H1 (cell line): ENCODE measurements around the gene TEAD1. TPM values are rescaled to one million over a fixed set of nuclear protein-coding genes. Genes with fewer than 3 reads are reported as not detected.

ENCODE experiments used
- CTCF ChIA-PET: fragments of 300-600 bp; sonication (Branson Sonifier 250); formaldehyde crosslinking; loops from one replicate; lab custom pipeline; 2021; ENCODE audit not compliant: partially characterized antibody; lab: Charles Lee
- POLR2A ChIA-PET: fragments of 300-600 bp; sonication (Branson Sonifier 250); formaldehyde crosslinking; loops from one replicate; lab custom pipeline; 2021; ENCODE audit warnings: inconsistent platforms; ENCODE audit not compliant: partially characterized antibody; lab: Charles Lee
- DNase-seq, 2 experiments: peaks; one replicate each; pipeline versions ENCODE4 v3.0.0 to v3.0.0-alpha.2; 2010 to 2022; ENCODE audit warnings: low spot score in 2 of 2, low read depth in 1 of 2, mixed read lengths in 1 of 2
- FAIRE-seq: peaks from 2 replicates; lab custom pipeline; 2011; peaks lifted over from hg19 to GRCh38; lab: Jason Lieb, UNC
- H2AFZ ChIP-seq: 2 replicates; pipeline ENCODE4 v1.8.1; 2012; ENCODE audit warnings: low read length, inconsistent platforms
- H2AK5ac ChIP-seq: 2 replicates; pipeline ENCODE4 v1.6.1; 2013; ENCODE audit warnings: low read depth, low read length
- H2BK120ac ChIP-seq: replicated peaks from 2 replicates; pipeline ENCODE3; 2013; ENCODE audit warnings: low read depth, low read length, inconsistent platforms
- H2BK12ac ChIP-seq: 2 replicates; pipeline ENCODE4 v1.6.1; 2013; ENCODE audit warnings: low read depth, low read length
- H2BK15ac ChIP-seq: 2 replicates; pipeline ENCODE4 v1.6.1; 2013; ENCODE audit warnings: low read length
- H2BK20ac ChIP-seq: 2 replicates; pipeline ENCODE4 v1.6.1; 2013; ENCODE audit warnings: low read length
- H2BK5ac ChIP-seq: 2 replicates; pipeline ENCODE4 v1.6.1; 2013; ENCODE audit warnings: low read depth, low read length
- H3K14ac ChIP-seq: 2 replicates; pipeline ENCODE4 v1.6.1; 2013; ENCODE audit warnings: inconsistent platforms; ENCODE audit not compliant: insufficient read length
- H3K18ac ChIP-seq: 2 replicates; pipeline ENCODE4 v1.6.1; 2013; ENCODE audit warnings: low read length; ENCODE audit errors: extremely low read depth
- H3K23ac ChIP-seq: 2 replicates; pipeline ENCODE4 v1.6.1; 2013; ENCODE audit warnings: inconsistent platforms; ENCODE audit not compliant: insufficient read length
- H3K23me2 ChIP-seq: 2 replicates; pipeline ENCODE4 v1.6.1; 2013; ENCODE audit warnings: low read depth, low read length
- H3K27ac ChIP-seq: 2 replicates; pipeline ENCODE4 v1.6.1; 2011; ENCODE audit warnings: low read depth, low read length, inconsistent platforms
- H3K27me3 ChIP-seq, 4 experiments: replicated peaks in 1 of 4; 1 replicate in 1 of 4; 2 replicates in 3 of 4; pipeline versions ENCODE4 v1.6.1 to v1.8.1; 2011 to 2013; ENCODE audit warnings: low read length in 3 of 4, mild to moderate bottlenecking in 3 of 4, inconsistent platforms in 2 of 4, mixed read lengths in 2 of 4, moderate library complexity in 1 of 4; ENCODE audit not compliant: control insufficient read depth in 3 of 4, insufficient read depth in 3 of 4; ENCODE audit errors: extremely low read depth in 1 of 4
- H3K36me3 ChIP-seq, 4 experiments: 2 replicates each; pipeline versions ENCODE4 v1.6.1 to v1.8.1; 2011 to 2013; ENCODE audit warnings: mild to moderate bottlenecking in 4 of 4, low read length in 3 of 4, moderate library complexity in 2 of 4, control low read depth in 1 of 4, inconsistent platforms in 1 of 4; ENCODE audit not compliant: insufficient read depth in 4 of 4, control insufficient read depth in 2 of 4
- H3K4ac ChIP-seq: replicated peaks from 2 replicates; pipeline ENCODE3; 2013; ENCODE audit warnings: low read length, low read depth, mixed read lengths, inconsistent platforms; ENCODE audit not compliant: insufficient read length
- H3K4me1 ChIP-seq, 4 experiments: replicated peaks in 1 of 4; 1 replicate in 1 of 4; 2 replicates in 3 of 4; pipeline versions ENCODE4 v1.6.1 to v1.8.1; 2011 to 2013; ENCODE audit warnings: low read length in 3 of 4, inconsistent platforms in 2 of 4, mixed read lengths in 1 of 4; ENCODE audit not compliant: insufficient read depth in 4 of 4, control insufficient read depth in 3 of 4
- H3K4me2 ChIP-seq, 2 experiments: 2 replicates each; pipeline versions ENCODE4 v1.6.1 to v1.8.1; 2011 to 2013; ENCODE audit warnings: low read depth in 2 of 2, low read length in 2 of 2, control low read depth in 1 of 2, inconsistent platforms in 1 of 2, mild to moderate bottlenecking in 1 of 2; ENCODE audit not compliant: insufficient read depth in 1 of 2
- H3K4me3 ChIP-seq, 4 experiments: fragments of 200-600, 300-600 bp in 1 of 4; sonication (generic), shearing (Covaris generic), sonication (Bioruptor Twin) in 1 of 4; 2 replicates each; pipeline versions ENCODE4 v1.5.1 to v1.8.1; 2011 to 2016; ENCODE audit warnings: low read length in 4 of 4, low read depth in 3 of 4, control low read depth in 2 of 4, inconsistent platforms in 2 of 4, mild to moderate bottlenecking in 2 of 4, mixed read lengths in 1 of 4, moderate library complexity in 1 of 4; ENCODE audit not compliant: insufficient read depth in 2 of 4; ENCODE audit errors: extremely low read depth in 1 of 4
- H3K56ac ChIP-seq: replicated peaks from 2 replicates; pipeline ENCODE3; 2013; ENCODE audit warnings: low read depth, mild to moderate bottlenecking, mixed read lengths, low read length, inconsistent platforms; ENCODE audit not compliant: insufficient read length
- H3K79me1 ChIP-seq: 2 replicates; pipeline ENCODE4 v1.6.1; 2013; ENCODE audit warnings: low read depth, low read length, control low read depth
- H3K79me2 ChIP-seq, 2 experiments: 2 replicates each; pipeline versions ENCODE4 v1.6.1 to v1.8.1; 2012 to 2013; ENCODE audit warnings: low read length in 2 of 2, mild to moderate bottlenecking in 2 of 2, inconsistent platforms in 1 of 2; ENCODE audit not compliant: insufficient read depth in 2 of 2, control insufficient read depth in 1 of 2
- H3K9ac ChIP-seq, 4 experiments: replicated peaks in 1 of 4; 1 replicate in 1 of 4; 2 replicates in 3 of 4; pipeline versions ENCODE4 v1.6.1 to v1.8.1; 2011 to 2013; ENCODE audit warnings: low read depth in 3 of 4, low read length in 3 of 4, control low read depth in 2 of 4, mild to moderate bottlenecking in 2 of 4, moderate library complexity in 2 of 4, inconsistent platforms in 1 of 4; ENCODE audit errors: extremely low read depth in 1 of 4
- H3K9me3 ChIP-seq, 2 experiments: 2 replicates each; pipeline versions ENCODE4 v1.6.1 to v1.8.1; 2012 to 2013; ENCODE audit warnings: mild to moderate bottlenecking in 2 of 2, moderate library complexity in 2 of 2, control low read depth in 1 of 2, inconsistent platforms in 1 of 2, low read depth in 1 of 2, low read length in 1 of 2, mixed read lengths in 1 of 2; ENCODE audit not compliant: insufficient read depth in 2 of 2
- H4K20me1 ChIP-seq, 2 experiments: replicated peaks in 1 of 2; 2 replicates each; pipeline versions ENCODE3 to v1.8.1; 2011 to 2013; ENCODE audit warnings: inconsistent platforms in 2 of 2, low read length in 2 of 2, mild to moderate bottlenecking in 1 of 2; ENCODE audit not compliant: insufficient read depth in 2 of 2, control insufficient read depth in 1 of 2
- H4K5ac ChIP-seq: 2 replicates; pipeline ENCODE4 v1.6.1; 2013; ENCODE audit warnings: low read length, low read depth, mixed read lengths, inconsistent platforms; ENCODE audit not compliant: insufficient read length
- H4K8ac ChIP-seq: 2 replicates; pipeline ENCODE4 v1.8.0; 2013; ENCODE audit warnings: mild to moderate bottlenecking, moderate library complexity, low read length, inconsistent platforms; ENCODE audit not compliant: insufficient read depth; ENCODE audit errors: extremely low read depth
- H4K91ac ChIP-seq: replicated peaks from 2 replicates; pipeline ENCODE3; 2013; ENCODE audit warnings: low read length, mixed read lengths, inconsistent platforms; ENCODE audit not compliant: insufficient read length
- CBX5 ChIP-seq: fragments of 300-800, 300-1000 bp; sonication (generic); IDR thresholded peaks from 2 replicates; pipeline ENCODE4 v1.7.1; 2016; ENCODE audit warnings: antibody characterized with exemption, low read length, low read depth
- CBX8 ChIP-seq: fragments of 300-800, 300-1000 bp; sonication (generic); IDR thresholded peaks from 2 replicates; pipeline ENCODE4 v1.7.1; 2016; ENCODE audit warnings: low read depth, low read length, borderline replicate concordance
- POLR2A ChIP-seq, 2 experiments: IDR thresholded peaks; 1 replicate in 1 of 2; 2 replicates in 1 of 2; pipeline ENCODE4 v1.6.1; 2011; ENCODE audit warnings: low read depth in 2 of 2, low read length in 2 of 2, mild to moderate bottlenecking in 2 of 2; ENCODE audit errors: control extremely low read depth in 1 of 2
- ZNF274 ChIP-seq: IDR thresholded peaks from 2 replicates; pipeline ENCODE4 v1.7.0; 2012; ENCODE audit warnings: low read length, borderline replicate concordance; ENCODE audit errors: extremely low read depth
- WGBS, 2 experiments: shearing (Covaris generic) in 1 of 2; methylation state at CpG; one replicate each; pipeline versions ENCODE4 v1.1.6 to v1.1.7; 2013 to 2015; ENCODE audit warnings: low lambda C conversion rate in 2 of 2, mixed read lengths in 2 of 2, inconsistent platforms in 1 of 2, low coverage in 1 of 2, missing lambda C conversion rate in 1 of 2; ENCODE audit not compliant: insufficient replicate concordance in 2 of 2, insufficient coverage in 1 of 2, insufficient read length in 1 of 2; ENCODE audit errors: extremely low coverage in 1 of 2, missing lambda C conversion rate in 1 of 2; 5-methylcytosine and 5-hydroxymethylcytosine counted together
- polyA plus RNA-seq, 7 experiments: library from polyadenylated mRNA; depleted of rRNA in 3 of 7; stranded (reverse) in 5 of 7; unstranded in 2 of 7; fragments of >200 nt in 5 of 7; fragments of 200-250 nt in 2 of 7; gene quantifications; 1 replicate in 5 of 7; 2 replicates in 1 of 7; 4 replicates in 1 of 7; pipeline versions ENCODE4 v1.2.1 to v1.2.3, GENCODE V29; 2011 to 2013; ENCODE audit warnings: missing spikeins in 2 of 7, mixed read lengths in 2 of 7
- total RNA-seq: library from RNA; stranded (reverse); fragmentation: NEBNext Ultra II Directional; extraction: Animal tissue kit (Norgen Biotek cat#: 25700); gene quantifications from 2 replicates; pipeline ENCODE4 v1.2.1, GENCODE V29; 2021
- TF ChIP-seq, protein P1 (sequence below): IDR thresholded peaks from 2 replicates; pipeline ENCODE4 v1.6.1; 2011; ENCODE audit warnings: low read depth, mild to moderate bottlenecking, low read length; ENCODE audit not compliant: insufficient read depth
- TF ChIP-seq, protein P2 (sequence below): IDR thresholded peaks from 2 replicates; pipeline ENCODE4 v1.6.1; 2012; ENCODE audit warnings: inconsistent platforms

Gene TEAD1
- total and polyA plus RNA-seq, 2 of the 8 experiments (the other 6 are each of a cell fraction or from before 2014, with no cell fraction given): 15.6 to 67.4 TPM

DNA sequence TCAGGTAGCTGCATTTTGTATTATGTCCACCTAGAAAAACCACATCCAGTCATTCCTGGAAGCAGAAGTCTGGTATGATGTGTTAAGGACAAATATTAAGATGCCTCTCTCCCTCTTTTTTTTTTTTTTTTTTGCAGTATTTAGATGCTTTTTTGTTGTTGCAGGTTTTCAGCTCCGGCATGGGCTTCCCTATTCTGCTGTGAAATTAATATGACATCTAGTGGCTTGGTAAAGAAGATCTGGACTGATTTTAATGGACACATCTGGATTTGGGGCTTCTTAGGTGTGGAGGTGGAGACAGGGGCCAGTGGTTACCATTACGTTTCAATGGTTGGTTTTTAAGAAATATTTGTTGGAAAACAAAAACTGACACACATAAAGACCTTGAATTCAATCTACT is 287.4 kb downstream of the TEAD1 start:
- Histone ChIP-seq H3K4me2 (no peak overlapping the region), H3K9ac (no peak overlapping the region), H3K9me3 (no peaks in the 10 kb centered on the region), H3K23me2 (no peaks in the 10 kb centered on the region), H3K18ac (no peak overlapping the region), H2AFZ (no peak overlapping the region), H2AK5ac (no peak overlapping the region)
- CTCF ChIA-PET: interaction anchor here (1.5 to 12.5 kb wide), 6 partner anchors 15 to 673 kb away, joined by 4 to 158 read pairs (median 22); no protein-coding TSS in a partner anchor
- TF ChIP-seq CBX5: no peak
- TF ChIP-seq, protein P1, sequence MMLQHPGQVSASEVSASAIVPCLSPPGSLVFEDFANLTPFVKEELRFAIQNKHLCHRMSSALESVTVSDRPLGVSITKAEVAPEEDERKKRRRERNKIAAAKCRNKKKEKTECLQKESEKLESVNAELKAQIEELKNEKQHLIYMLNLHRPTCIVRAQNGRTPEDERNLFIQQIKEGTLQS: no peak
- TF ChIP-seq CBX8: no peak
- TF ChIP-seq, protein P2, sequence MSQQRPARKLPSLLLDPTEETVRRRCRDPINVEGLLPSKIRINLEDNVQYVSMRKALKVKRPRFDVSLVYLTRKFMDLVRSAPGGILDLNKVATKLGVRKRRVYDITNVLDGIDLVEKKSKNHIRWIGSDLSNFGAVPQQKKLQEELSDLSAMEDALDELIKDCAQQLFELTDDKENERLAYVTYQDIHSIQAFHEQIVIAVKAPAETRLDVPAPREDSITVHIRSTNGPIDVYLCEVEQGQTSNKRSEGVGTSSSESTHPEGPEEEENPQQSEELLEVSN: no peak
- no peak for TF ChIP-seq POLR2A (IDR thresholded peaks at IDR 0.05; ENCODE audit: control extremely low read depth in 1 of 2, low read depth in 2 of 2, low read length in 2 of 2)
- no peak for TF ChIP-seq ZNF274
- TF ChIP-seq, all 59 proteins: peak for 0
- no peak overlapping the region for H2BK20ac ChIP-seq
- POLR2A ChIA-PET: interaction anchor here (0.6 kb wide), 1 partner anchor 246 kb away, joined by 3 read pairs; no protein-coding TSS in a partner anchor
- no peak overlapping the region for H4K8ac ChIP-seq
- no peak overlapping the region for H3K27ac ChIP-seq
- H2BK12ac ChIP-seq: no peak overlapping the region
- no peak overlapping the region for H4K91ac ChIP-seq
- no peaks in the 10 kb centered on the region for H4K20me1 ChIP-seq
- H3K56ac ChIP-seq: no peak overlapping the region
- WGBS, 2 experiments: 77% methylated on average over 2 of the region's 2 CpGs; no CpG with 5 or more reads in 1 of the 2 experiments
- H3K4me1 ChIP-seq: peaks cover 0 to 2% (median 0%) of the 10 kb centered on the region in 4 experiments; a peak in 1 of 7 replicates
- H3K4me3 ChIP-seq: no peak overlapping the region
- no peak overlapping the region for H2BK120ac ChIP-seq
- no peaks in the 10 kb centered on the region for H3K79me2 ChIP-seq
- H3K36me3 ChIP-seq: no peaks in the 10 kb centered on the region
- no peaks in the 10 kb centered on the region for H3K27me3 ChIP-seq
- no peak overlapping the region for H2BK5ac ChIP-seq
- no peak for DNase-seq
- no peak overlapping the region for H3K14ac ChIP-seq
- no peak overlapping the region for H2BK15ac ChIP-seq
- no peak overlapping the region for H4K5ac ChIP-seq
- no peak overlapping the region for H3K23ac ChIP-seq
- no peaks in the 10 kb centered on the region for H3K79me1 ChIP-seq
- H3K4ac ChIP-seq: no peak overlapping the region
- no peak for FAIRE-seq
